DMS153 treated with DMSO at 0.1 percent for 48 hours (cell line): ENCODE results near the gene SFN.
"Not testable (repeated sequence)": the region's sequence is repeated elsewhere in the genome, so short reads cannot be mapped to it uniquely, and the experiment has no call there.

Experiments
- DNase-seq: peaks from one replicate; lab custom pipeline; 2025; ENCODE audit not compliant: unreplicated experiment; lab: John Stamatoyannopoulos, UW

The SFN gene

GRCh38 chr1:26864610-26865480, 1.9 kb downstream of the SFN start:
- DNase-seq = peak; percentile 100

GRCh38 chr1:26873097-26873496, 10.1 kb downstream of the SFN start:
- DNase-seq = not testable (repeated sequence)

- no peak for DNase-seq
These were observed 11.9 kb downstream of the SFN start for GRCh38 chr1:26874896-26875295.

- no peak for DNase-seq
These were observed 14.4 kb downstream of the SFN start for GRCh38 chr1:26877326-26877725.

GRCh38 chr1:26879793-26880192, 16.8 kb downstream of the SFN start:
- no peak for DNase-seq

DNA sequence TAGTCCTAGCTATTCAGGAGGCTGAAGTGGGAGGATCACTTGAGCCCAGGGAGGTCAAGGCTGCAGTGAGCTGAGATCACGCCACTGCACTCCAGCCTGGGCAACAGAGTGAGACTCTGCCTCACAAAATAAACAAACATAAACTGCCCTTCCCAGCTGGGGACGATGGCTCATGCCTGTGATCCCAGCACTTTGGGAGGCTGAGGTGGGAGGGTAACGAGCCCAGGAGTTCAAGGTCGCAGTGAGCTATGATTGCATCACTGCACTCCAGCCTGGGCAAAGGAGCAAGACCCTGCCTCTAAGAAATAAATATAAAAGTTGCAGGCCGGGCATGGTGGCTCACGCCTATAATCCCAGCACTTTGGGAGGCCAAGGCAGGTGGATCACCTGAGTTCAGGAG, 18.7 kb downstream of the SFN start:
- DNase-seq = not testable (repeated sequence)

DNA sequence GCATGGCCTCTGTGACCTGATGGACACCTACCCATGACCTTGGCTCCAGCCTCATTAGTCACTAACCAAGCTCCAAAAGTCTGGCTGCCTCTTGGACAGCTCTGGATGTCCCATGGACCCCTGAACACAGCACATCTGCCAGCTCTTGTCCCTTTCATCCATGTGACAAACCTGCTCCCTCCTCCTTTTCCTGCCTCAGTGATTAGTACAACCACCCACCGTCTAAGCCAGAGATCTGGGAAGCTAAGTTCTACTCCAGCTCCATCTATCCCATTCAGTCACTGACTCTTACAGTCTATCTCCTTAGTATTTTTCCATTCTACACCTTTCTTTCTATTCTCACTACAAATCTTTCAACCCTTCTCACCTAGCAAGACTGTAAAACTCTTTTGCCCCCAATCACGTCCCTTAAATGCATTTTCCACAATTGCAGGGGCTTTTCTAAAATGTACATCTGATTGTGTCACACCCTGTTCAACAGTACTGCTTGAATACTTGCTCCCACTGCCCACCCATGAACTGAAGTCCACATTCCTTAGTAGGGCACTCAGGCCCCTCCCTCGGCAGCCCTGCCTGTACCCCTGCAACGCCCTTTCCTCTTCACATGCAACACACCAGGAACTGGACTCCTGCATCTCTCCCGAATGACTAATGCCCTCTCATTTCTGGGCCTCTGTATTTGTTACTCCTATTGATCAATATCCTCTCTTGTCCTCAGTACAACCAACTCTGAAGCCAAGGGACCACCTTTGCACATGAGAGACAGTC, 19.9 kb downstream of the SFN start:
- no peak for DNase-seq

GRCh38 chr1:26887125-26887524, 24.2 kb downstream of the SFN start:
- DNase-seq = no peak

- no peak for DNase-seq
These were observed 25.3 kb downstream of the SFN start for GRCh38 chr1:26888231-26888630.

DNA sequence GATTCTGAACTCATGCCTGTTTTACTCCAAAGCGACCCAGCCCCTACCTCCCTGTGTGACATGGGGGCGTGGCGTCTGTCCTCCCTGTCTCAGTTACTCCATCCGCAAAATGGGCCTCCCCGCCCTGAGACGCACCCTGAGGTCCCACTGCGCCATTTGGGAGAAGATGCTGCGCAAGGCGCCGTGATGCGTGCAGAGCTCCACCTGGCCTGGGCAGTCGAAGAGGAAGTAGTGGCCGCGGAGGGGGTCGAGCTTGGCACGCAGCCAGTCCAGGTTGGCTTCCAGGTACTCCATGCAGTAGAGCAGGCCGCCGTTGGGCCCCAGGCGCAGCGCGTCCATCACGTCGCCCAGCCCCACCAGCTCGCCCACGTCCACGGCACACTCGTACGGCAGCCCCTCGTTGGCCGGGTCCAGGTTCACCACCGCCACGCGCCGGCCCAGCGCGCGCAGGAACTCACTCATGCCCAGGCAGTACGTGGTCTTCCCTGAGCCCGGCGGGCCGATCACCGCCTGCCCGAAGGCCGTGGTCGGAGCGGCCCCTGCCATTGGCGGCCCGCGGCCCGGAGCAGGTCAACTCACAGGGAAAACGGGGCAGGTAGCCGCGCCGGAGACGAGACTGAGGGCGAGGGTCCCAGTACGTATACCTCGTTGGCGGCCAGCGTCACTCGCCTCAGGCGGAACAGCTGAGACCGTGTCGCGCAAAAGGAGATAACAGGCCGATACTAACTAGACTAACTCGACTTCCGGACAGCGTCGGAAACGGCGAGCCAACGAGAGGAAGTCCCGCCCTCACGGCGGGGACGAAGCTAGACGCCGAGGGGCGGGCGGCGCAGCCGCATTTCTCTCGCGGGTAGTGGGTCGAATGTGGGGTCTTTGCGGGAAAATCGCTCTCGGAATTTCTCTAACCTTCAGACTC, 26.9 kb downstream of the SFN start, which contains the start of gene GPN2:
TSS of gene GPN2 (minus strand) at position 733 of the 916 bp plus-strand sequence. CDS start at position 546, 187 bp downstream.
- DNase-seq = peak; percentile 78

GRCh38 chr1:26890467-26890796, 27.5 kb downstream of the SFN start:
- no peak for DNase-seq

- no peak for DNase-seq
These were observed 31.3 kb downstream of the SFN start for GRCh38 chr1:26894263-26894662.

DNA sequence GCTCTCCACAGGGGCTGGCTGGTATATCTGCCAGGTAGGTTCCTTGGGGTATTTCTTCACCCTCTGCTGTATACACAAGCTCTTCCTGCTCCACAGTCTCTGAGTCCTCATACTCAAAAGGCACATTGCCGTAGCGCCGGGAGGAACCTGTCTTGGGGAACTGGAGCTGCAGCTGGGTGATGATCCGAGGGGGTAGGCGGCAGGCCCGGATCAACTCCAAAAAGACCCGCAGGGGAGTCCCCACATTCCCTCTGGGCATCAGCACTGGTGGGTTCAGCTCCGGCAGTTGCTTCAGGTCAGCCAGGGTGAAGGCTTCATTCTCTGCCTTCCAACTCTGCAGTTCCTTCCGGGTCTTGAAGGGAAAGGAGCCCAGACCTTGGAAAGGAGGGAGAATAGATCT, 34.4 kb downstream of the SFN start:
- DNase-seq = no peak

- peak; percentile 96 for DNase-seq
These were observed 37.3 kb downstream of the SFN start, which contains the start of gene GPATCH3 for GRCh38 chr1:26900001-26900814. Gene GPATCH3 (minus strand): TSS chr1:26900467. CDS start chr1:26900442, 25 bp downstream.

- DNase-seq = no peak
These were observed 38.0 kb downstream of the SFN start for GRCh38 chr1:26900815-26901511.

- DNase-seq = no peak
These were observed 44.3 kb downstream of the SFN start for GRCh38 chr1:26907071-26907917.

DNA sequence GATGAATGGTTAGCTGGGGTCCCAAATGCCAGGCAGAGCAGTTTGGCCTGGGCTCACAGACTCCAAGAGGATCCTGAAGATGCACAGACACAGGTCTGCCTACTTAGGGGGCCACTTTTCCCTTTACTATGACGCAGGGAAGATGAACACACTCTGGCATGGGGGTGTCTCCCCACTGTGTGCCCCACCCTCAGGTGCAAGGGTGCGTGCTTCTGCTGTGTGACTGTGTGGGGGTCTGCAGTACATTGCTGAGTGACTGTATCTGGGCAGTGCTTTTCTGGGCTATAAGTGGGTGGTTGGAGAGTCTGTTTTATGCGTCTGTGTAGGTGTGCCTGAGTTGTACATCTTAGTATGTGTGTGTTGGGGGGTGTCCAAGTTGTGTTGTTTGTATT, 47.0 kb downstream of the SFN start:
- DNase-seq = no peak

GRCh38 chr1:26910343-26911160, 47.6 kb downstream of the SFN start:
- DNase-seq = no peak
